Measurements from ENCODE around the gene VPS54. TPM values are rescaled to one million over a fixed set of nuclear protein-coding genes. Genes with fewer than 3 reads are reported as not detected.

Gene VPS54
- total RNA-seq, 1 experiment from 2014 or later = 14.6 TPM

GRCh38 chr2:64029116-64029665 lies 10.0 kb upstream of the VPS54 start:
- CTCF ChIA-PET = interaction anchor here (1.3 kb wide), 1 partner anchor 21 kb away, joined by 3 read pairs; no protein-coding TSS in a partner anchor
- Mint-ChIP-seq H3K9me3 (peaks cover 5% of the 10 kb centered on the region), H3K27me3 (ENCODE audit: low read depth) (no peaks in the 10 kb centered on the region), H3K27ac (no peak overlapping the region), H3K36me3 (no peaks in the 10 kb centered on the region), H3K4me1 (peaks cover 25% of the 10 kb centered on the region), H3K4me3 (no peak overlapping the region)
- POLR2A ChIA-PET = no interaction called here
- DNase-seq (ENCODE audit: low spot score) (no peak), ATAC-seq (no peak; the same call in 1 of the 2 replicates)
- no peak for TF ChIP-seq ZNF219 (CRISPR knock-in tag; IDR thresholded peaks at IDR 0.05; ENCODE audit: borderline replicate concordance)
- TF ChIP-seq ZNF416 (CRISPR knock-in tag; IDR thresholded peaks at IDR 0.05) = no peak
- TF ChIP-seq CBFB (CRISPR knock-in tag; IDR thresholded peaks at IDR 0.05; ENCODE audit: low read depth) = no peak
- no peak for TF ChIP-seq ELF4 (CRISPR knock-in tag; IDR thresholded peaks at IDR 0.05; ENCODE audit: low read depth)
- TF ChIP-seq PRRX2 (CRISPR knock-in tag; IDR thresholded peaks at IDR 0.05) = no peak
- no peak for TF ChIP-seq NR2C2 (CRISPR knock-in tag; IDR thresholded peaks at IDR 0.05)
- TF ChIP-seq CREB1 (CRISPR knock-in tag; IDR thresholded peaks at IDR 0.05) = no peak
- no peak for TF ChIP-seq RORB (CRISPR knock-in tag; IDR thresholded peaks at IDR 0.05)
- TF ChIP-seq ATF6 (CRISPR knock-in tag; IDR thresholded peaks at IDR 0.05) = no peak
- no peak for TF ChIP-seq MXD4 (CRISPR knock-in tag; IDR thresholded peaks at IDR 0.05; ENCODE audit: borderline replicate concordance)
- TF ChIP-seq TEAD1 (CRISPR knock-in tag; IDR thresholded peaks at IDR 0.05) = no peak
- TF ChIP-seq TEAD4 (CRISPR knock-in tag; IDR thresholded peaks at IDR 0.05) = no peak
- TF ChIP-seq FOXP4 (CRISPR knock-in tag; IDR thresholded peaks at IDR 0.05) = no peak
- no peak for TF ChIP-seq USF1 (CRISPR knock-in tag; IDR thresholded peaks at IDR 0.05)
- no peak for TF ChIP-seq MYBL2 (CRISPR knock-in tag; IDR thresholded peaks at IDR 0.05)
- TF ChIP-seq SMAD4 (CRISPR knock-in tag; IDR thresholded peaks at IDR 0.05) = no peak
- no peak for TF ChIP-seq ZNF532 (CRISPR knock-in tag; IDR thresholded peaks at IDR 0.05; ENCODE audit: borderline replicate concordance)
- TF ChIP-seq AFF4 (CRISPR knock-in tag; IDR thresholded peaks at IDR 0.05; ENCODE audit: borderline replicate concordance) = no peak
- no peak for TF ChIP-seq ATF3 (CRISPR knock-in tag; conservative IDR thresholded peaks at IDR 0.05)
- TF ChIP-seq FOXK1 (CRISPR knock-in tag; IDR thresholded peaks at IDR 0.05) = no peak

Data from WTC11 (cell line).